ENCODE data around the gene BAAT. TPM values are rescaled to one million over a fixed set of nuclear protein-coding genes. Genes with fewer than 3 reads are reported as not detected.
A peak's percentile ranks its signal among the peaks of the same experiment; 100 is the strongest.

The BAAT gene
- total RNA-seq, 3 donors from 2014 or later, result 0.14 TPM; not detected in 2

DNA sequence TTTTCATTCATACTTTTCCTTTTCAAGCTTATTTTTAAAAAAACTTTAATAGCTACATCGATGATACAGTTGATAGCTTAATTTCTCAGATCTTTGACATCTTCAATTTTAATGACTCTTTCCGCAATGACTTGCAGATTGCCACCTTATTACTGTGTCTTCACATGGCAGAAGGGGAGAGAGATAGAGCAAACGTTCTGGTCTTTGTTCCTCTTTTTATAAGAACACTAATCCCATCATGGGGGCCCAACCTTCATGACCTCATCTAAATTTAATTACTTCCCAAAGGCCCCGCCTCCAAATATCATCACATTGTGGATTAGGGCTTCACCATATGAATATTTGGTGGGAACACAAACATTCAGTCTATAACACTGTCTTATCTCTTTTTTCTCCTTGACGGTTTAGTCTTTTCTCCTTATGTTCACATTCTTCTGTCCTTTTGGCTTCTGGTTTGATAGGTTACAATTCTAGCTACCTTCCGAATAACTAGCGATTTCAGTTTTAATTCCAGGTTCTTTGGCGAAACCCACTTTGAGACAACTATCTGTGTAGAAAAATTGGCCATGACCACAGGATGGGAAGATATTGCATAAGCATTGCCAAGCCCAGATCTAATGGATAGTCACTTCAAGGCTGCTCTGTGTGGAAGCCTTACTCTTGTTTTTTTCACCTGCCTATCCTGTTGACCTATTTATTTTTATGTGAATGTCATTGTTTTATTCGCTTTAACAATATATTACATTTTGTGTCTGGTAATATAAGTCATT lies 18.9 kb upstream of the BAAT start:
- H3K9me3 ChIP-seq, result peaks cover 42% of the 10 kb centered on the region
- peaks cover 7% of the 10 kb centered on the region for H3K4me1 ChIP-seq (ENCODE audit: low read depth)
- H3K36me3 ChIP-seq (ENCODE audit: low read depth), result peaks cover 25% of the 10 kb centered on the region
- intact Hi-C loops (cut with DNase I, micrococcal nuclease), result no loop called here
- ATAC-seq, result no peak
- no peak for DNase-seq
- H3K4me3 ChIP-seq, result no peak overlapping the region
- TF ChIP-seq, protein P1, sequence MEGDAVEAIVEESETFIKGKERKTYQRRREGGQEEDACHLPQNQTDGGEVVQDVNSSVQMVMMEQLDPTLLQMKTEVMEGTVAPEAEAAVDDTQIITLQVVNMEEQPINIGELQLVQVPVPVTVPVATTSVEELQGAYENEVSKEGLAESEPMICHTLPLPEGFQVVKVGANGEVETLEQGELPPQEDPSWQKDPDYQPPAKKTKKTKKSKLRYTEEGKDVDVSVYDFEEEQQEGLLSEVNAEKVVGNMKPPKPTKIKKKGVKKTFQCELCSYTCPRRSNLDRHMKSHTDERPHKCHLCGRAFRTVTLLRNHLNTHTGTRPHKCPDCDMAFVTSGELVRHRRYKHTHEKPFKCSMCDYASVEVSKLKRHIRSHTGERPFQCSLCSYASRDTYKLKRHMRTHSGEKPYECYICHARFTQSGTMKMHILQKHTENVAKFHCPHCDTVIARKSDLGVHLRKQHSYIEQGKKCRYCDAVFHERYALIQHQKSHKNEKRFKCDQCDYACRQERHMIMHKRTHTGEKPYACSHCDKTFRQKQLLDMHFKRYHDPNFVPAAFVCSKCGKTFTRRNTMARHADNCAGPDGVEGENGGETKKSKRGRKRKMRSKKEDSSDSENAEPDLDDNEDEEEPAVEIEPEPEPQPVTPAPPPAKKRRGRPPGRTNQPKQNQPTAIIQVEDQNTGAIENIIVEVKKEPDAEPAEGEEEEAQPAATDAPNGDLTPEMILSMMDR (IDR thresholded peaks at IDR 0.05), result no peak

DNA sequence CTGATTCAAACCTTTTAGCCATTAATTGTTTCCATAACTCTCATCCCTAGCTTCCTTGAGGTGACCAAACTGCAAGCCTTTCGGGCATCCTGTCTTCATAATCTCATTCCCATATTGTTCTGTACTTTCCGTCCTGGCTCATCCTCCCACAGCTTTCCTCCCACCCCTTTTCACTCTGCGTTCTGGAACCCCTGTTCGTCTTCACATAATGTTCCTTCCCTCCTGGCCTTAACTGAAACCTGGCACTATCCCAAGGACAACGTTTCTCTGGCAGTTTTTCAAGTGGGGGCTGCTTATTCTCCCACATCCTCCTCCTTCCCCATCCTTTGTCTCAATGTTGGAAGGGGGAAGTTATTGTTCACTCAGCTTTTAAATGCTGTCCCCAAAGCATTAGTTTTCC lies 15.3 kb upstream of the BAAT start:
- no peak overlapping the region for H3K4me3 ChIP-seq
- H3K4me1 ChIP-seq (ENCODE audit: low read depth), result peaks cover 18% of the 10 kb centered on the region
- TF ChIP-seq, protein P1 (IDR thresholded peaks at IDR 0.05), result no peak
- intact Hi-C loops (cut with DNase I, micrococcal nuclease), result no loop called here
- H3K36me3 ChIP-seq (ENCODE audit: low read depth), result peaks cover 4% of the 10 kb centered on the region
- DNase-seq (peak in 1 of 3 donors; percentile 8), ATAC-seq (no peak)
- H3K9me3 ChIP-seq, result peaks cover 6% of the 10 kb centered on the region

DNA sequence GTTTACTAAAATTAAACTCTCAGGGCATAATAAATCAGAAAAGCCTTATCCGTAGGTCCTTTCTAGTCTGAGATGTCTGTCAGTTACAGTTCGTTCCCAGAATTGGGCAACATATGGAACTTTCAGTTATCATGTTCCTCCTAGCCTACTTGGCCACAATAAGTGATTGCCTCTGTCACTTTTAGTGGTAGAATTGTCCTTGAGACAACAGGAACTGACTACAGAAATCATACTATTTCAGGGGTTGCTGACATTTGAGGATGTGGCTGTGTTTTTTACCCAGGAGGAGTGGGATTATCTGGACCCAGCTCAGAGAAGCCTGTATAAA lies 14.8 kb upstream of the BAAT start:
- intact Hi-C loops (cut with DNase I, micrococcal nuclease), result no loop called here
- no peak for ATAC-seq
- Histone ChIP-seq H3K4me1 (ENCODE audit: low read depth) (peaks cover 18% of the 10 kb centered on the region), H3K4me3 (no peak overlapping the region), H3K9me3 (peaks cover 1% of the 10 kb centered on the region), H3K36me3 (ENCODE audit: low read depth) (peaks cover 1% of the 10 kb centered on the region)
- no peak for DNase-seq
- TF ChIP-seq, protein P1 (IDR thresholded peaks at IDR 0.05), result no peak

DNA sequence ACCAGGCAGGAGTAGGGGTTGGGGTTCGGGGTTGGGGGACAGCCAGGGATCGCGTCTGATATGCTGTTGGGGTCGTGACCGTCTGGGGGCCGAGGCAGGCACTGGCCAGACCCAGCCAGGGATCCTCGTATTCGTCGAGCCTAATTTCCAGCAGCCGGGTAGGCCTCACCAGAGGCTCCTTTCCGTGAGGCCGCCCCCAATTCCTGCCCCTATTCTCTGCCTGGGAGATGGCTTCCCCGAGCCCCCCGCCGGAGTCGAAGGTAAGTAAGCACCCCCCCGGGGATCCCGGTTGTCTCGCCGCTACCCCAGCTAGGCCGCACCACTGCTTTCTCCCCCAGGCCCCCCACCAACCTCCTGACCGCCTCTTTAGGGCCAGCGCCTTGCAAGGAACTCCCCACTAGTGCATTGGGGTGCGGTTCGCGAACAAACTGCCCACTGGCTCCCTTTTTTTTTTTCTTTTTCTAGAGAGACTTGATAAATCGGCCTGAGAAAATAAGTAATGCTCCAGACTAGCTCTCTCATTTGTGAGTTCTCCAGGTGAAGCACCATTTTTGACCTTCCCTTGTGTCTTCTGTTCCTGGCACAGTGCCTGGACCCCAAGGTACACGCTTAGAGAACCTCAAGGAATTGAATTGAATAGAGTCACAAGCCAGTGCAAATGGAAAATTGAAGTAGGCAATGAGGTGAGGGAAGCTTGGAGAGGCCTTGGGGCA lies 14.3 kb upstream of the BAAT start:
- ATAC-seq (peak; percentile 15), DNase-seq (no peak)
- intact Hi-C loops (cut with DNase I, micrococcal nuclease), result no loop called here
- peaks cover 18% of the 10 kb centered on the region for H3K4me1 ChIP-seq (ENCODE audit: low read depth)
- H3K4me3 ChIP-seq, result peak overlapping the region; percentile 47
- no peaks in the 10 kb centered on the region for H3K9me3 ChIP-seq
- TF ChIP-seq, protein P1 (IDR thresholded peaks at IDR 0.05), result no peak
- H3K36me3 ChIP-seq (ENCODE audit: low read depth), result no peaks in the 10 kb centered on the region

DNA sequence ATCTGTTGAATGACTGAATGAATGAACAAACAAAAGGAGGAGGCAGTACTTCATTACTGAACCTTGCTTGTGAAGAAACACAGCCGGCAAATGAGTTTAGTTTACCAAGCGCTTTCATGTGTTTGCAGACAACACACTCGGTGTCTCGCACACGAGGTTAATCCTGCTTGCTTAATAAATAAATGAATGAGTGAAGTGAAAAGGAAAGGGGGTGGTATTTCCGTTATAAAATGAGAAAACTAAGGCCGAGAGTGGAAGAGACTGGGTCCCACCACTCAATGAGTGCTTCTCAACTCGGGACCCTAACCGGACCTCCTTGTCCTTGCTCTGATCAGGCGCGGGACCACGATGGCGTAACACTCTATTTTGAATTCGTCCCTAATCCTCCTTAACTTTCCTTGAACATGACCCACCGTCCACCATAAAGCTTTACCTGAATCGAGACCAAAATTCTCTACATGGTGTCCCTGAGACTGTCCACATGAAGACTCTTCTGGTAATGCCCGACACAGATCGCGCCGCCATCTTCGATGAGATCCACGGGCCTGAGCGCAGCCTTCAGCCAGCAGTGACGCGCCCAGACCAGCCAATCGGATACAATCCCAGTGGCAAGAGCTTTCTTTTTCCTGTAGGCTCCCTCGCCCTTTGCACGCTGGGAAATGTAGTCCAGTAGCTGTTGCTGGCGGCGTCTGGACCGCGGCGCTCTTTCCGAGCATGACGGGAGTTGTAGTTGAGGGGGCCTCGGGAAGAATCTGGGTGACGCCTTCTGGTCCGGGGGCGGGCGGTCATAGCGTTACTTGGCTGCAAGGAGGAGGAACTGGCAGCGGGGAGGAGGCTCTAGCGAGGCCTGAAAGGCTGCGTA lies 13.5 kb upstream of the BAAT start, which contains the start of the genes MRPL50 and ZNF189:
Gene MRPL50, minus strand, starts transcription at position 551 of the 862 bp plus-strand sequence. Its CDS starts 26 bp downstream, at position 525.
Gene ZNF189, plus strand, starts transcription at position 784 of the 862 bp plus-strand sequence. CDS start 306 bp downstream, outside the sequence.
- intact Hi-C loops (cut with DNase I, micrococcal nuclease), result no loop called here
- Histone ChIP-seq H3K36me3 (ENCODE audit: low read depth) (no peaks in the 10 kb centered on the region), H3K9me3 (peaks cover 4% of the 10 kb centered on the region), H3K4me1 (ENCODE audit: low read depth) (peaks cover 18% of the 10 kb centered on the region), H3K4me3 (peak within 1 kb of the TSS; percentile 47)
- ATAC-seq (peak; percentile 99), DNase-seq (peak; percentile 96 to 99 (median 98))
- TF ChIP-seq, protein P1 (IDR thresholded peaks at IDR 0.05), result no peak
